HepG2 (cell line): Measurements from ENCODE around the gene PIK3R1. TPM values are rescaled to one million over a fixed set of nuclear protein-coding genes. Genes with fewer than 3 reads are reported as not detected.
A peak's percentile ranks its signal among the peaks of the same experiment; 100 is the strongest.

Source experiments
- ATAC-seq: fragments of 200-7000 bp; cut with Tn5 transposase; 3 replicates; pipeline ENCODE4 v1.9.1; 2020; ENCODE audit warnings: mild to moderate bottlenecking, moderate library complexity
- BruUV-seq: library from RNA; stranded (reverse); fragments of 400-500 nt; replicated peaks from 2 replicates; lab custom pipeline; 2021; lab: Mats Ljungman, UMichigan
- CTCF ChIA-PET: fragments of 300-600 bp; formaldehyde crosslinking; extraction: SDS; loops from one replicate; lab custom pipeline; 2021; ENCODE audit warnings: low total read pairs, inconsistent platforms, low intra/inter-chr PET ratio; lab: Yijun Ruan, JAX
- POLR2A ChIA-PET: fragments of 350-600 bp; sonication (Branson Sonifier 250); formaldehyde crosslinking; loops from one replicate; lab custom pipeline; 2020; ENCODE audit warnings: antibody characterized with exemption, inconsistent platforms; lab: Yijun Ruan, JAX
- DNase-seq: peaks from one replicate; pipeline ENCODE4 v3.0.0-alpha.2; 2015; ENCODE audit warnings: low spot score
- FAIRE-seq: peaks from 3 replicates; lab custom pipeline; 2011; peaks lifted over from hg19 to GRCh38; lab: Jason Lieb, UNC
- H2AFZ ChIP-seq: one replicate; pipeline ENCODE4 v1.6.1; 2011; ENCODE audit warnings: low read length, inconsistent platforms
- H3K27ac ChIP-seq: fragments of 300-600 bp; 3 replicates; pipeline ENCODE4 v1.8.0; 2011; ENCODE audit warnings: mixed run types, mild to moderate bottlenecking, mixed read lengths, low read length, inconsistent platforms; ENCODE audit not compliant: insufficient read depth; ENCODE audit errors: extremely low read length
- H3K27me3 ChIP-seq, 2 experiments: fragments of 200-600 bp in 1 of 2; 2 replicates in 1 of 2; 3 replicates in 1 of 2; pipeline versions ENCODE4 v1.6.0 to v1.8.0; 2011; ENCODE audit warnings: low read length in 2 of 2, mild to moderate bottlenecking in 2 of 2, moderate library complexity in 2 of 2, inconsistent platforms in 1 of 2; ENCODE audit not compliant: insufficient read depth in 2 of 2, control insufficient read depth in 1 of 2
- H3K36me3 ChIP-seq, 2 experiments: fragments of 200-600 bp in 1 of 2; replicated peaks in 1 of 2; 2 replicates in 1 of 2; 3 replicates in 1 of 2; pipeline versions ENCODE4 v1.5.1 to v1.8.0; 2011; ENCODE audit warnings: low read length in 2 of 2, inconsistent platforms in 1 of 2; ENCODE audit not compliant: insufficient read depth in 2 of 2, control insufficient read depth in 1 of 2
- H3K4me1 ChIP-seq: 2 replicates; pipeline ENCODE4 v1.5.1; 2012; ENCODE audit warnings: low read length, inconsistent platforms; ENCODE audit not compliant: insufficient read depth
- H3K4me2 ChIP-seq: 2 replicates; pipeline ENCODE4 v1.6.0; 2011; ENCODE audit warnings: low read depth, low read length, inconsistent platforms
- H3K4me3 ChIP-seq, 3 experiments: fragments of 200-600 bp in 1 of 3; sonication (generic), shearing (Covaris generic) in 1 of 3; replicated peaks in 1 of 3; 2 replicates each; pipeline ENCODE4 v1.5.1; 2011 to 2016; ENCODE audit warnings: low read length in 3 of 3, inconsistent platforms in 2 of 3, low read depth in 2 of 3, mild to moderate bottlenecking in 2 of 3, control low read depth in 1 of 3, mixed read lengths in 1 of 3; ENCODE audit not compliant: insufficient read depth in 1 of 3
- H3K79me2 ChIP-seq: one replicate; pipeline ENCODE4 v1.6.1; 2011; ENCODE audit warnings: low read length, inconsistent platforms; ENCODE audit not compliant: insufficient read depth
- H3K9ac ChIP-seq: 2 replicates; pipeline ENCODE4 v1.6.0; 2011; ENCODE audit warnings: mild to moderate bottlenecking, low read depth, low read length, inconsistent platforms; ENCODE audit not compliant: insufficient read depth
- H3K9me3 ChIP-seq: 2 replicates; pipeline ENCODE4 v1.5.1; 2012; ENCODE audit warnings: mild to moderate bottlenecking, low read length
- H4K20me1 ChIP-seq: 2 replicates; pipeline ENCODE4 v1.6.0; 2011; ENCODE audit warnings: inconsistent platforms, mild to moderate bottlenecking, low read length, moderate library complexity; ENCODE audit not compliant: insufficient read depth
- GATAD2A ChIP-seq: IDR thresholded peaks from 2 replicates; pipeline ENCODE4 v1.6.1; 2016
- KAT8 ChIP-seq: IDR thresholded peaks from 2 replicates; pipeline ENCODE4 v1.6.1; 2016; ENCODE audit warnings: missing genetic modification reagents, missing compliant biosample characterization
- MAFF ChIP-seq: IDR thresholded peaks from 2 replicates; pipeline ENCODE4 v1.6.1; 2011; ENCODE audit warnings: low read depth, low read length, improper control_type of control experiment
- MAFK ChIP-seq, 2 experiments: IDR thresholded peaks in 1 of 2; conservative IDR thresholded peaks in 1 of 2; 2 replicates each; pipeline ENCODE4 v1.6.1; 2011; ENCODE audit warnings: improper control_type of control experiment in 2 of 2, low read length in 2 of 2
- PPARG ChIP-seq: conservative IDR thresholded peaks from 2 replicates; pipeline ENCODE4 v1.6.1; 2016; ENCODE audit warnings: missing biosample characterization, missing genetic modification reagents
- TBP ChIP-seq: sonication (generic); formaldehyde crosslinking; IDR thresholded peaks from 2 replicates; pipeline ENCODE4 v1.5.0; 2020; ENCODE audit warnings: missing genetic modification reagents
- ZNF136 ChIP-seq: sonication (generic); formaldehyde crosslinking; IDR thresholded peaks from 2 replicates; pipeline ENCODE4 v1.8.1; 2022; ENCODE audit warnings: low read depth, mild to moderate bottlenecking, moderate library complexity, missing genetic modification reagents
- ZNF775 ChIP-seq: sonication (generic); formaldehyde crosslinking; IDR thresholded peaks from 2 replicates; pipeline ENCODE4 v1.4.0; 2020; ENCODE audit warnings: missing genetic modification reagents, mild to moderate bottlenecking, moderate library complexity, borderline replicate concordance
- WGBS: methylation state at CpG from one replicate; pipeline ENCODE4 v1.1.6; 2017; ENCODE audit warnings: low lambda C conversion rate; 5-methylcytosine and 5-hydroxymethylcytosine counted together
- in situ Hi-C: cut with HindIII; loops from 2 replicates; pipeline ENCODE4 v1.10.0; 2017; ENCODE audit warnings: low pct_unique_long_range_greater_than_20kb; ENCODE audit not compliant: extremely low pct_ligation_motif_present
- intact Hi-C: fragments of 100-400 bp; cut with micrococcal nuclease; formaldehyde crosslinking; loops from one replicate; pipeline ENCODE4 v1.10.0; 2022; ENCODE audit not compliant: unreplicated experiment
- polyA plus RNA-seq, 8 experiments: library from polyadenylated mRNA; depleted of rRNA in 3 of 8; stranded (reverse) in 7 of 8; unstranded in 1 of 8; fragments of >200 nt; fragmentation: Illumina TruSeq in 4 of 8; extraction: Trizol in 4 of 8; gene quantifications; 2 replicates each; pipeline versions ENCODE4 v1.2.1 to v1.2.3, GENCODE V29; 2011 to 2016; ENCODE audit warnings: low read depth in 4 of 8, missing spikeins in 1 of 8, mixed read lengths in 1 of 8; ENCODE audit not compliant: insufficient read depth in 1 of 8
- total RNA-seq, 5 experiments: library from RNA; depleted of rRNA; stranded (reverse); fragments of >200 nt; fragmentation: Illumina TruSeq; extraction: Trizol; gene quantifications; 2 replicates each; pipeline ENCODE4 v1.2.3, GENCODE V29; 2016; ENCODE audit warnings: low read depth in 1 of 5
- TF ChIP-seq, protein P1 (sequence below): sonication (generic); formaldehyde crosslinking; IDR thresholded peaks from 2 replicates; pipeline ENCODE4 v1.5.0; 2020; ENCODE audit warnings: mild to moderate bottlenecking, missing genetic modification reagents
- TF ChIP-seq, protein P2 (sequence below): sonication (generic); formaldehyde crosslinking; IDR thresholded peaks from 2 replicates; pipeline ENCODE4 v1.8.1; 2023; ENCODE audit warnings: mild to moderate bottlenecking, missing genetic modification reagents

The PIK3R1 gene
- total and polyA plus RNA-seq, 2 of the 13 experiments (the other 11 are each of a cell fraction or from before 2014, with no cell fraction given), result 8.4 to 21.3 TPM

GRCh38 chr5:68193481-68194036 lies 22.0 kb upstream of the PIK3R1 start:
- WGBS, result 33% methylated on average over 3 of the region's 3 CpGs
- Histone ChIP-seq H3K4me1 (peaks cover 40% of the 10 kb centered on the region), H3K9me3 (no peaks in the 10 kb centered on the region), H3K27me3 (no peaks in the 10 kb centered on the region; a peak in 1 of 5 replicates), H3K36me3 (no peaks in the 10 kb centered on the region), H3K79me2 (no peaks in the 10 kb centered on the region), H2AFZ (no peak overlapping the region), H3K9ac (no peak overlapping the region), H3K4me3 (no peak overlapping the region), H3K4me2 (no peak overlapping the region), H4K20me1 (no peaks in the 10 kb centered on the region), H3K27ac (no peak overlapping the region)
- no peak for DNase-seq
- no peak for FAIRE-seq
- ATAC-seq, result no peak
- ChIA-PET CTCF (no interaction called here), POLR2A (no interaction called here)
- BruUV-seq, result no TSS peak
- no peak for TF ChIP-seq GATAD2A (CRISPR knock-in tag)
- peak; percentile 92 for TF ChIP-seq MAFF
- TF ChIP-seq, protein P1, sequence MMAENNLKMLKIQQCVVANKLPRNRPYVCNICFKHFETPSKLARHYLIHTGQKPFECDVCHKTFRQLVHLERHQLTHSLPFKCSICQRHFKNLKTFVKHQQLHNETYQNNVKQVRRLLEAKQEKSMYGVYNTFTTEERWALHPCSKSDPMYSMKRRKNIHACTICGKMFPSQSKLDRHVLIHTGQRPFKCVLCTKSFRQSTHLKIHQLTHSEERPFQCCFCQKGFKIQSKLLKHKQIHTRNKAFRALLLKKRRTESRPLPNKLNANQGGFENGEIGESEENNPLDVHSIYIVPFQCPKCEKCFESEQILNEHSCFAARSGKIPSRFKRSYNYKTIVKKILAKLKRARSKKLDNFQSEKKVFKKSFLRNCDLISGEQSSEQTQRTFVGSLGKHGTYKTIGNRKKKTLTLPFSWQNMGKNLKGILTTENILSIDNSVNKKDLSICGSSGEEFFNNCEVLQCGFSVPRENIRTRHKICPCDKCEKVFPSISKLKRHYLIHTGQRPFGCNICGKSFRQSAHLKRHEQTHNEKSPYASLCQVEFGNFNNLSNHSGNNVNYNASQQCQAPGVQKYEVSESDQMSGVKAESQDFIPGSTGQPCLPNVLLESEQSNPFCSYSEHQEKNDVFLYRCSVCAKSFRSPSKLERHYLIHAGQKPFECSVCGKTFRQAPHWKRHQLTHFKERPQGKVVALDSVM, result no peak
- TF ChIP-seq TBP (CRISPR knock-in tag), result no peak
- TF ChIP-seq ZNF775 (CRISPR knock-in tag), result no peak
- TF ChIP-seq, protein P2, sequence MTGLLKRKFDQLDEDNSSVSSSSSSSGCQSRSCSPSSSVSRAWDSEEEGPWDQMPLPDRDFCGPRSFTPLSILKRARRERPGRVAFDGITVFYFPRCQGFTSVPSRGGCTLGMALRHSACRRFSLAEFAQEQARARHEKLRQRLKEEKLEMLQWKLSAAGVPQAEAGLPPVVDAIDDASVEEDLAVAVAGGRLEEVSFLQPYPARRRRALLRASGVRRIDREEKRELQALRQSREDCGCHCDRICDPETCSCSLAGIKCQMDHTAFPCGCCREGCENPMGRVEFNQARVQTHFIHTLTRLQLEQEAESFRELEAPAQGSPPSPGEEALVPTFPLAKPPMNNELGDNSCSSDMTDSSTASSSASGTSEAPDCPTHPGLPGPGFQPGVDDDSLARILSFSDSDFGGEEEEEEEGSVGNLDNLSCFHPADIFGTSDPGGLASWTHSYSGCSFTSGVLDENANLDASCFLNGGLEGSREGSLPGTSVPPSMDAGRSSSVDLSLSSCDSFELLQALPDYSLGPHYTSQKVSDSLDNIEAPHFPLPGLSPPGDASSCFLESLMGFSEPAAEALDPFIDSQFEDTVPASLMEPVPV, result no peak
- TF ChIP-seq KAT8 (CRISPR knock-in tag), result no peak
- no peak for TF ChIP-seq PPARG
- TF ChIP-seq MAFK (conservative IDR thresholded peaks at IDR 0.05 in 1 of 2, IDR thresholded peaks at IDR 0.05 in 1 of 2; ENCODE audit: low read length in 2 of 2), result peak; percentile 92 to 95
- TF ChIP-seq ZNF136 (CRISPR knock-in tag), result no peak
- in situ Hi-C loops (no loop called here), intact Hi-C loops (no loop called here)
